ENCODE results near the gene STON2. TPM values are rescaled to one million over a fixed set of nuclear protein-coding genes. Genes with fewer than 3 reads are reported as not detected.
A peak's percentile ranks its signal among the peaks of the same experiment; 100 is the strongest.

Gene STON2
- total RNA-seq, 1 experiment from 2014 or later, result 8.6 TPM

- no TSS peak for BruUV-seq (replicated peaks)
- H3K4me1 ChIP-seq (ENCODE audit: insufficient read depth, low read length, poor library complexity, severe bottlenecking), result no peaks in the 10 kb centered on the region
- ChIA-PET CTCF (no interaction called here), POLR2A (ENCODE audit: low non-redundant PET) (no interaction called here)
- no peaks in the 10 kb centered on the region for H3K9me3 ChIP-seq (ENCODE audit: low read depth, low read length, poor library complexity, severe bottlenecking)
- H3K27me3 ChIP-seq (replicated peaks; ENCODE audit: insufficient read depth, low read depth, low read length, poor library complexity), result no peaks in the 10 kb centered on the region
- no peak overlapping the region for H3K4me3 ChIP-seq (ENCODE audit: low read depth, low read length, poor library complexity, severe bottlenecking)
- H3K27ac ChIP-seq (ENCODE audit: low read depth, low read length, poor library complexity, severe bottlenecking), result no peak overlapping the region
- no peaks in the 10 kb centered on the region for H3K36me3 ChIP-seq (ENCODE audit: insufficient read depth, low read length, poor library complexity, severe bottlenecking)
- intact Hi-C loops (cut with micrococcal nuclease; ENCODE audit: unreplicated experiment), result no loop called here
- TF ChIP-seq EZH2 (IDR thresholded peaks at IDR 0.05; ENCODE audit: borderline replicate concordance, low read depth, low read length, poor library complexity, severe bottlenecking) (no peak), CTCF (conservative IDR thresholded peaks at IDR 0.05; ENCODE audit: low read depth, low read length) (no peak)
- no peak for DNase-seq (ENCODE audit: low spot score)
Observed at GRCh38 chr14:81256289-81256960, 143.7 kb downstream of the STON2 start.

GRCh38 chr14:81252278-81252677 is 147.8 kb downstream of the STON2 start:
- Histone ChIP-seq H3K9me3 (ENCODE audit: low read depth, low read length, poor library complexity, severe bottlenecking) (no peaks in the 10 kb centered on the region), H3K4me3 (ENCODE audit: low read depth, low read length, poor library complexity, severe bottlenecking) (no peak overlapping the region), H3K36me3 (ENCODE audit: insufficient read depth, low read length, poor library complexity, severe bottlenecking) (no peaks in the 10 kb centered on the region), H3K4me1 (ENCODE audit: insufficient read depth, low read length, poor library complexity, severe bottlenecking) (no peaks in the 10 kb centered on the region), H3K27me3 (replicated peaks; ENCODE audit: insufficient read depth, low read depth, low read length, poor library complexity) (no peaks in the 10 kb centered on the region), H3K27ac (ENCODE audit: low read depth, low read length, poor library complexity, severe bottlenecking) (no peak overlapping the region)
- no peak for DNase-seq (ENCODE audit: low spot score)
- intact Hi-C loops (cut with micrococcal nuclease; ENCODE audit: unreplicated experiment), result no loop called here
- TF ChIP-seq CTCF (conservative IDR thresholded peaks at IDR 0.05; ENCODE audit: low read depth, low read length), result 0 out of 2 replicates have a peak, but pooled peaks have one; percentile 13
- no peak for TF ChIP-seq EZH2 (IDR thresholded peaks at IDR 0.05; ENCODE audit: borderline replicate concordance, low read depth, low read length, poor library complexity, severe bottlenecking)
- BruUV-seq (replicated peaks), result no TSS peak
- ChIA-PET POLR2A (ENCODE audit: low non-redundant PET) (no interaction called here), CTCF (no interaction called here)

DNA sequence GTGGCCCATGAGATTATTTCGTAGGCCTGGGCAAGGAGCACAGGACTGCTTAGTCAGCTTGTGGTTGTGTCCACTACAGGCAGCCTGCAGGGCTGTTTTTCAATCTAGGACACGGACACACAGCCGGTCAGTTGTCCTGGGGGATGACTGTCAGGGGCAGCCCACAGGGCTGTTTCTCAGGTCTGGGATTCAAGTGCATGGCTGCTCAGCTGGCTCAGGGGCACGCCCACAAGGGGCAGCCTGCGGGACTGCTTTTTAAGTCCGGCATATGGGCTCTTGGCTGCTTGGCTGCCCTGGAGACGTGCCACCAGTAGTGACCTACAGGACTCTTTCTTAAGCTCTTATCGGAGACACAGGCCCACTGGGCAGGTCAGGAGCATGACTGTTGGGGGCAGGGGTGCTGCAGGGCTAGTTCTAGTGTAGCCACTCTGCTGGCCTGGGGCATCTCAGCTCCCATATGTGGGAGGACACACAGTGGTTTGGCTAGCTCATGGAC is 152.8 kb downstream of the STON2 start:
- no peaks in the 10 kb centered on the region for H3K9me3 ChIP-seq (ENCODE audit: low read depth, low read length, poor library complexity, severe bottlenecking)
- intact Hi-C loops (cut with micrococcal nuclease; ENCODE audit: unreplicated experiment), result no loop called here
- no peak for TF ChIP-seq EZH2 (IDR thresholded peaks at IDR 0.05; ENCODE audit: borderline replicate concordance, low read depth, low read length, poor library complexity, severe bottlenecking)
- TF ChIP-seq CTCF (conservative IDR thresholded peaks at IDR 0.05; ENCODE audit: low read depth, low read length), result no peak
- DNase-seq (ENCODE audit: low spot score), result no peak
- ChIA-PET POLR2A (ENCODE audit: low non-redundant PET) (no interaction called here), CTCF (no interaction called here)
- H3K27ac ChIP-seq (ENCODE audit: low read depth, low read length, poor library complexity, severe bottlenecking), result no peak overlapping the region
- H3K27me3 ChIP-seq (replicated peaks; ENCODE audit: insufficient read depth, low read depth, low read length, poor library complexity), result no peaks in the 10 kb centered on the region
- no peaks in the 10 kb centered on the region for H3K36me3 ChIP-seq (ENCODE audit: insufficient read depth, low read length, poor library complexity, severe bottlenecking)
- H3K4me3 ChIP-seq (ENCODE audit: low read depth, low read length, poor library complexity, severe bottlenecking), result no peak overlapping the region
- no peaks in the 10 kb centered on the region for H3K4me1 ChIP-seq (ENCODE audit: insufficient read depth, low read length, poor library complexity, severe bottlenecking)
- no TSS peak for BruUV-seq (replicated peaks)

Data from A673 (cell line).